CD14-positive monocyte (primary cell): ENCODE data around the gene SFXN2. TPM values are rescaled to one million over a fixed set of nuclear protein-coding genes. Genes with fewer than 3 reads are reported as not detected.
"Not testable (repeated sequence)": the region's sequence is repeated elsewhere in the genome, so short reads cannot be mapped to it uniquely, and the experiment has no call there.

ENCODE experiments used
- DNase-seq, 3 donors: peaks; one replicate each; pipeline ENCODE4 v3.0.0-alpha.2; 2011 to 2022
- H2AFZ ChIP-seq: 2 replicates; pipeline ENCODE4 v1.6.0; 2012; ENCODE audit warnings: mild to moderate bottlenecking, low read depth, low read length, inconsistent platforms; ENCODE audit not compliant: insufficient read depth, poor library complexity, severe bottlenecking
- H3K27ac ChIP-seq, 2 donors: 1 replicate in 1 of 2; 2 replicates in 1 of 2; pipeline ENCODE4 v1.5.1; 2012 to 2013; ENCODE audit warnings: low read length in 2 of 2, control low read depth in 1 of 2, inconsistent platforms in 1 of 2, low read depth in 1 of 2, mild to moderate bottlenecking in 1 of 2
- H3K27me3 ChIP-seq, 2 donors: one replicate each; pipeline versions ENCODE4 v1.6.0 to v1.6.1; 2011 to 2013; ENCODE audit warnings: low read length in 2 of 2; ENCODE audit not compliant: control insufficient read depth in 2 of 2, insufficient read depth in 2 of 2
- H3K36me3 ChIP-seq, 2 donors: replicated peaks in 1 of 2; 1 replicate in 1 of 2; 2 replicates in 1 of 2; pipeline versions ENCODE4 v1.5.1 to v1.6.1; 2012 to 2013; ENCODE audit warnings: low read length in 2 of 2, control low read depth in 1 of 2, inconsistent platforms in 1 of 2, mild to moderate bottlenecking in 1 of 2; ENCODE audit not compliant: insufficient read depth in 2 of 2, control insufficient read depth in 1 of 2
- H3K4me1 ChIP-seq, 2 donors: 1 replicate in 1 of 2; 2 replicates in 1 of 2; pipeline versions ENCODE4 v1.5.1 to v1.6.1; 2012 to 2013; ENCODE audit warnings: low read length in 2 of 2, control low read depth in 1 of 2, inconsistent platforms in 1 of 2, mild to moderate bottlenecking in 1 of 2, moderate library complexity in 1 of 2; ENCODE audit not compliant: insufficient read depth in 2 of 2, control insufficient read depth in 1 of 2
- H3K4me2 ChIP-seq: replicated peaks from 2 replicates; pipeline ENCODE3; 2012; ENCODE audit warnings: low read length, moderate library complexity, mild to moderate bottlenecking; ENCODE audit not compliant: poor library complexity, severe bottlenecking; ENCODE audit errors: extremely low read depth
- H3K4me3 ChIP-seq, 3 experiments: fragments of 200-600 bp in 1 of 3; sonication (generic) in 1 of 3; replicated peaks in 1 of 3; 1 replicate in 2 of 3; 2 replicates in 1 of 3; pipeline ENCODE4 v1.5.1; 2011 to 2013; ENCODE audit warnings: low read length in 3 of 3, mild to moderate bottlenecking in 3 of 3, control low read depth in 2 of 3, low read depth in 2 of 3, inconsistent platforms in 1 of 3, moderate library complexity in 1 of 3
- H3K79me2 ChIP-seq: 2 replicates; pipeline ENCODE4 v1.6.0; 2012; ENCODE audit warnings: mild to moderate bottlenecking, control low read depth, inconsistent platforms, low read length, moderate library complexity; ENCODE audit not compliant: insufficient read depth
- H3K9ac ChIP-seq: 2 replicates; pipeline ENCODE4 v1.6.0; 2017; ENCODE audit warnings: low read length, mild to moderate bottlenecking; ENCODE audit not compliant: insufficient read depth, poor library complexity, severe bottlenecking
- H3K9me3 ChIP-seq, 2 donors: replicated peaks in 1 of 2; 1 replicate in 1 of 2; 2 replicates in 1 of 2; pipeline versions ENCODE4 v1.5.1 to v1.6.1; 2012 to 2013; ENCODE audit warnings: low read length in 2 of 2, control low read depth in 1 of 2; ENCODE audit not compliant: control insufficient read depth in 1 of 2, insufficient read depth in 1 of 2
- H4K20me1 ChIP-seq: 2 replicates; pipeline ENCODE4 v1.6.0; 2012; ENCODE audit warnings: mild to moderate bottlenecking, low read length, control low read depth, moderate library complexity; ENCODE audit not compliant: insufficient read depth
- H3K27ac Mint-ChIP-seq, 7 donors: one replicate each; pipeline ENCODE4 v1.8.0; 2020; ENCODE audit warnings: mild to moderate bottlenecking in 7 of 7, mixed read lengths in 7 of 7, moderate library complexity in 6 of 7, inconsistent platforms in 2 of 7
- H3K27me3 Mint-ChIP-seq, 3 donors: one replicate each; pipeline ENCODE4 v1.8.0; 2021 to 2022; ENCODE audit warnings: low read depth in 3 of 3, mild to moderate bottlenecking in 3 of 3, mixed read lengths in 3 of 3, moderate library complexity in 3 of 3, inconsistent platforms in 1 of 3
- H3K36me3 Mint-ChIP-seq, 2 donors: one replicate each; pipeline ENCODE4 v1.8.0; 2020; ENCODE audit warnings: mixed read lengths in 2 of 2, inconsistent platforms in 1 of 2, mild to moderate bottlenecking in 1 of 2
- H3K4me1 Mint-ChIP-seq: one replicate; pipeline ENCODE4 v1.8.0; 2020; ENCODE audit warnings: mild to moderate bottlenecking, mixed read lengths
- H3K4me3 Mint-ChIP-seq, 2 donors: one replicate each; pipeline ENCODE4 v1.8.0; 2020; ENCODE audit warnings: mild to moderate bottlenecking in 2 of 2, mixed read lengths in 2 of 2, moderate library complexity in 1 of 2
- H3K9me3 Mint-ChIP-seq, 7 donors: one replicate each; pipeline ENCODE4 v1.8.0; 2020 to 2022; ENCODE audit warnings: mixed read lengths in 7 of 7, mild to moderate bottlenecking in 6 of 7, moderate library complexity in 6 of 7, inconsistent platforms in 2 of 7
- CTCF ChIP-seq: fragments of 200-600 bp; IDR thresholded peaks from one replicate; pipeline ENCODE4 v1.8.0; 2022; ENCODE audit warnings: antibody characterized with exemption, mild to moderate bottlenecking
- WGBS: methylation state at CpG from one replicate; pipeline ENCODE4 v1.1.5; 2013; ENCODE audit warnings: missing lambda C conversion rate; ENCODE audit not compliant: insufficient coverage; 5-methylcytosine and 5-hydroxymethylcytosine counted together
- intact Hi-C, 2 donors: fragments of 100-400 bp; cut with micrococcal nuclease; formaldehyde crosslinking; loops; one replicate each; pipeline versions ENCODE4 v1.15.0 to v1.15.1; 2023
- polyA plus RNA-seq, 3 donors: library from polyadenylated mRNA; depleted of rRNA in 1 of 3; unstranded in 2 of 3; stranded (reverse) in 1 of 3; fragments of 300-500 nt in 2 of 3; fragments of >200 nt in 1 of 3; fragmentation: Illumina TruSeq in 2 of 3; gene quantifications; 1 replicate in 2 of 3; 2 replicates in 1 of 3; pipeline ENCODE4 v1.2.3, GENCODE V29; 2012 to 2021

Gene SFXN2
- polyA plus RNA-seq, 3 donors = 1.3 to 2.0 (median 1.8) TPM

GRCh38 chr10:102691285-102692066, 23.0 kb upstream of the SFXN2 start:
- peaks cover 2% of the 10 kb centered on the region for H3K4me1 Mint-ChIP-seq
- H3K4me3 Mint-ChIP-seq = no peak overlapping the region
- no peaks in the 10 kb centered on the region for H3K4me1 ChIP-seq
- H3K4me2 ChIP-seq = no peak overlapping the region
- peaks cover 14 to 36% of the 10 kb centered on the region in 2 donors for H3K36me3 Mint-ChIP-seq
- no peak overlapping the region for H3K4me3 ChIP-seq
- no peaks in the 10 kb centered on the region for H3K79me2 ChIP-seq
- peaks cover 0 to 4% (median 0%) of the 10 kb centered on the region in 7 donors for H3K9me3 Mint-ChIP-seq
- H3K9me3 ChIP-seq = no peaks in the 10 kb centered on the region
- intact Hi-C loops = no loop called here
- H3K27me3 ChIP-seq = no peaks in the 10 kb centered on the region
- no peaks in the 10 kb centered on the region for H4K20me1 ChIP-seq
- no peak for TF ChIP-seq CTCF
- WGBS = 87% methylated on average over 3 of the region's 8 CpGs
- peaks cover under 1 to 6% of the 10 kb centered on the region in 2 donors for H3K36me3 ChIP-seq
- no peak overlapping the region for H3K9ac ChIP-seq
- no peak overlapping the region for H3K27ac Mint-ChIP-seq
- no peaks in the 10 kb centered on the region for H3K27me3 Mint-ChIP-seq
- no peak overlapping the region for H2AFZ ChIP-seq
- DNase-seq = no peak
- H3K27ac ChIP-seq = no peak overlapping the region

GRCh38 chr10:102695401-102695800, 19.0 kb upstream of the SFXN2 start:
- H3K9me3 ChIP-seq, H3K27ac ChIP-seq, H3K4me3 Mint-ChIP-seq, H3K27me3 ChIP-seq, H2AFZ ChIP-seq, H3K9ac ChIP-seq, DNase-seq, H3K27ac Mint-ChIP-seq, H3K4me1 Mint-ChIP-seq, H3K4me3 ChIP-seq, intact Hi-C loops, H3K4me1 ChIP-seq, H3K9me3 Mint-ChIP-seq, H4K20me1 ChIP-seq, H3K4me2 ChIP-seq, H3K27me3 Mint-ChIP-seq, H3K79me2 ChIP-seq: not testable (repeated sequence)
- no CpG with 5 or more reads among the region's 10 CpGs for WGBS
- peaks cover 37 to 46% of the 10 kb centered on the region in 2 donors for H3K36me3 Mint-ChIP-seq
- H3K36me3 ChIP-seq = peaks cover 8 to 30% of the 10 kb centered on the region in 2 donors
